CD4-positive, alpha-beta T cell treated with Interleukin-2 at 100 ng/mL for 4 hours (primary cell): ENCODE measurements around the gene C1orf216.
"Not testable (repeated sequence)": the region's sequence is repeated elsewhere in the genome, so short reads cannot be mapped to it uniquely, and the experiment has no call there.

Experiments used
- DNase-seq: peaks from one replicate; pipeline ENCODE4 v3.0.0-alpha.2; 2020; ENCODE audit warnings: low spot score

Gene C1orf216

GRCh38 chr1:35706846-35707600, 11.7 kb downstream of the C1orf216 start:
- peak; percentile 31 for DNase-seq

GRCh38 chr1:35702508-35702907, 16.2 kb downstream of the C1orf216 start:
- no peak for DNase-seq

- not testable (repeated sequence) for DNase-seq
These were observed 19.5 kb downstream of the C1orf216 start for GRCh38 chr1:35699152-35699551.

GRCh38 chr1:35692317-35692716, 26.4 kb downstream of the C1orf216 start:
- no peak for DNase-seq

- DNase-seq, result no peak
These were observed 27.0 kb downstream of the C1orf216 start for GRCh38 chr1:35691571-35692220.

GRCh38 chr1:35691080-35691479, 27.6 kb downstream of the C1orf216 start:
- DNase-seq, result no peak

GRCh38 chr1:35690103-35690502, 28.6 kb downstream of the C1orf216 start:
- DNase-seq, result not testable (repeated sequence)

GRCh38 chr1:35688161-35688560, 30.5 kb downstream of the C1orf216 start:
- no peak for DNase-seq

GRCh38 chr1:35683012-35683411, 35.7 kb downstream of the C1orf216 start:
- DNase-seq, result no peak

GRCh38 chr1:35680271-35680670, 38.4 kb downstream of the C1orf216 start:
- DNase-seq, result no peak

GRCh38 chr1:35675773-35676172, 42.9 kb downstream of the C1orf216 start:
- DNase-seq, result no peak

GRCh38 chr1:35674111-35674510, 44.6 kb downstream of the C1orf216 start:
- no peak for DNase-seq

- DNase-seq, result no peak
These were observed 46.6 kb downstream of the C1orf216 start for GRCh38 chr1:35672116-35672515.

GRCh38 chr1:35668506-35668905, 50.2 kb downstream of the C1orf216 start:
- no peak for DNase-seq

- no peak for DNase-seq
These were observed 51.8 kb downstream of the C1orf216 start for GRCh38 chr1:35666916-35667315.

GRCh38 chr1:35666216-35666615, 52.5 kb downstream of the C1orf216 start:
- DNase-seq, result no peak
